ENCODE results near the gene MEIS3. TPM values are rescaled to one million over a fixed set of nuclear protein-coding genes. Genes with fewer than 3 reads are reported as not detected.

Gene MEIS3
- polyA plus RNA-seq, 3 donors: not detected

DNA sequence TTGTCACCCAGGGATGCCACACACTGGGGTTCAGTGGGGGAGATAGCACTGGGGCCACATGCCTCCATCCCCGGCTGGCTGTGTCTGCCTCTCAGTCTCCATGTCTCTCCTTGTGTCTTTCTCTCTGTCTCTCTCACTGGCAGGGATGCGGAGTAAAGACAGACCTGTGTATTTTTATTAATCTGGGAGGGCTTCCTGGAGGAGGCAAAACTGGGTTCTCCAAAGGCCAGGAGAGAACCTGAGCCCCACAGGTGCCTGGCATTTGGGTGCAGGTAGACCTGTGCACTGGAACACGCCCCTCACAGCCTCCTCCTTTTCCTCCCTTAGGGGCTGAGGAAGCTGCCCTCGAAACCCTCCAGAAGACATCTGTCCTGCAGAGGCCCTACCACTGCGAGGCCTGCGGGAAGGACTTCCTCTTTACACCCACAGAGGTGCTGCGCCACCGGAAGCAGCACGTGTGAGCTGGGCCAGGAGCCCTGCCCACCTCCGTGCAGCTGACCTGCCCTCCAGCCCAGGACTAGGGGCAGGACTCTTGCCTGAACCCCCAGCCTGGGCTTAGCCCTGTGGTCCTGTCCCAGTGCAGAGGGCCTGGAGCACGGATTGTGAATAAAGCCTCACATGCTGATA, 37.6 kb downstream of the MEIS3 start:
- Mint-ChIP-seq H3K36me3 (peaks cover 48 to 59% of the 10 kb centered on the region in 2 donors), H3K4me3 (no peak overlapping the region), H3K27ac (peak overlapping the region; percentile 85 to 99 (median 98)), H3K4me1 (peaks cover 50% of the 10 kb centered on the region), H3K9me3 (peaks cover 0 to 3% (median 0%) of the 10 kb centered on the region in 7 donors), H3K27me3 (ENCODE audit: low read depth in 3 of 3) (peaks cover 1 to 4% (median 2%) of the 10 kb centered on the region in 3 donors)
- H3K4me3 ChIP-seq (replicated peaks in 1 of 3; ENCODE audit: low read depth in 2 of 3, low read length in 3 of 3): no peak overlapping the region
- H4K20me1 ChIP-seq (ENCODE audit: insufficient read depth, low read length): no peaks in the 10 kb centered on the region
- peak; percentile 59 to 70 (median 69) for DNase-seq
- no peak overlapping the region for H3K4me2 ChIP-seq (replicated peaks; ENCODE audit: extremely low read depth, low read length, poor library complexity, severe bottlenecking)
- no peaks in the 10 kb centered on the region for H3K27me3 ChIP-seq (ENCODE audit: control insufficient read depth in 2 of 2, insufficient read depth in 2 of 2, low read length in 2 of 2)
- no peaks in the 10 kb centered on the region for H3K79me2 ChIP-seq (ENCODE audit: insufficient read depth, low read length)
- peaks cover 44 to 63% of the 10 kb centered on the region in 2 donors for H3K4me1 ChIP-seq (ENCODE audit: control insufficient read depth in 1 of 2, insufficient read depth in 2 of 2, low read length in 2 of 2)
- H3K9me3 ChIP-seq (replicated peaks in 1 of 2; ENCODE audit: control insufficient read depth in 1 of 2, insufficient read depth in 1 of 2, low read length in 2 of 2): no peaks in the 10 kb centered on the region
- H2AFZ ChIP-seq (ENCODE audit: insufficient read depth, low read depth, low read length, poor library complexity, severe bottlenecking): no peak overlapping the region
- H3K9ac ChIP-seq (ENCODE audit: insufficient read depth, low read length, poor library complexity, severe bottlenecking): no peak overlapping the region
- WGBS (ENCODE audit: insufficient coverage): 14% methylated on average over 10 of the region's 11 CpGs
- peaks cover 47 to 53% of the 10 kb centered on the region in 2 donors for H3K36me3 ChIP-seq (replicated peaks in 1 of 2; ENCODE audit: control insufficient read depth in 1 of 2, insufficient read depth in 2 of 2, low read length in 2 of 2)
- intact Hi-C loops (cut with micrococcal nuclease): no loop called here
- H3K27ac ChIP-seq (ENCODE audit: low read depth in 1 of 2, low read length in 2 of 2): peak overlapping the region; percentile 63 to 65
- TF ChIP-seq, protein P1, sequence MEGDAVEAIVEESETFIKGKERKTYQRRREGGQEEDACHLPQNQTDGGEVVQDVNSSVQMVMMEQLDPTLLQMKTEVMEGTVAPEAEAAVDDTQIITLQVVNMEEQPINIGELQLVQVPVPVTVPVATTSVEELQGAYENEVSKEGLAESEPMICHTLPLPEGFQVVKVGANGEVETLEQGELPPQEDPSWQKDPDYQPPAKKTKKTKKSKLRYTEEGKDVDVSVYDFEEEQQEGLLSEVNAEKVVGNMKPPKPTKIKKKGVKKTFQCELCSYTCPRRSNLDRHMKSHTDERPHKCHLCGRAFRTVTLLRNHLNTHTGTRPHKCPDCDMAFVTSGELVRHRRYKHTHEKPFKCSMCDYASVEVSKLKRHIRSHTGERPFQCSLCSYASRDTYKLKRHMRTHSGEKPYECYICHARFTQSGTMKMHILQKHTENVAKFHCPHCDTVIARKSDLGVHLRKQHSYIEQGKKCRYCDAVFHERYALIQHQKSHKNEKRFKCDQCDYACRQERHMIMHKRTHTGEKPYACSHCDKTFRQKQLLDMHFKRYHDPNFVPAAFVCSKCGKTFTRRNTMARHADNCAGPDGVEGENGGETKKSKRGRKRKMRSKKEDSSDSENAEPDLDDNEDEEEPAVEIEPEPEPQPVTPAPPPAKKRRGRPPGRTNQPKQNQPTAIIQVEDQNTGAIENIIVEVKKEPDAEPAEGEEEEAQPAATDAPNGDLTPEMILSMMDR (IDR thresholded peaks at IDR 0.05): no peak

DNA sequence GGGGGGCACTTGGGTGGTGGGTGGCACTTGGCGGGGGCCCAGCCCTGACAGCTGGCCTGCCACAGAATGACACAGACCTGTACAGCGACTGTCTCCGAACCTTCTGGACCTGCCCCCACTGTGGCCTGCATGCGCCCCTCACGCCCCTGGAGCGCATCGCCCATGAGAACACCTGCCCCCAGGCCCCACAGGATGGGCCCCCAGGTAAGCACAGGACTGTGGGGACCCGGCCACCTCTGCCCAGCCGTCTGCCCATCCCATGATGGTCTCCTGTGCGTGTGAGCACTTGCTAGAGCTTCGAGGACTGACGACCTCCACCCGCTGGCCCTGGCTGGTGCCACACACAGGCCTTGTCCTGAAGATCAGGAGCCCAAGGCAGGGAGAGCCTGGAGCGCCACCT, 38.2 kb downstream of the MEIS3 start:
- Histone ChIP-seq H3K4me2 (replicated peaks; ENCODE audit: extremely low read depth, low read length, poor library complexity, severe bottlenecking) (no peak overlapping the region), H3K4me1 (ENCODE audit: control insufficient read depth in 1 of 2, insufficient read depth in 2 of 2, low read length in 2 of 2) (peaks cover 46 to 65% of the 10 kb centered on the region in 2 donors), H4K20me1 (ENCODE audit: insufficient read depth, low read length) (no peaks in the 10 kb centered on the region), H3K36me3 (replicated peaks in 1 of 2; ENCODE audit: control insufficient read depth in 1 of 2, insufficient read depth in 2 of 2, low read length in 2 of 2) (peaks cover 54 to 59% of the 10 kb centered on the region in 2 donors), H2AFZ (ENCODE audit: insufficient read depth, low read depth, low read length, poor library complexity, severe bottlenecking) (no peak overlapping the region), H3K9me3 (replicated peaks in 1 of 2; ENCODE audit: control insufficient read depth in 1 of 2, insufficient read depth in 1 of 2, low read length in 2 of 2) (no peaks in the 10 kb centered on the region), H3K27me3 (ENCODE audit: control insufficient read depth in 2 of 2, insufficient read depth in 2 of 2, low read length in 2 of 2) (no peaks in the 10 kb centered on the region), H3K27ac (ENCODE audit: low read depth in 1 of 2, low read length in 2 of 2) (peak overlapping the region in 1 of 2 donors; percentile 65), H3K9ac (ENCODE audit: insufficient read depth, low read length, poor library complexity, severe bottlenecking) (no peak overlapping the region), H3K79me2 (ENCODE audit: insufficient read depth, low read length) (no peaks in the 10 kb centered on the region), H3K4me3 (replicated peaks in 1 of 3; ENCODE audit: low read depth in 2 of 3, low read length in 3 of 3) (no peak overlapping the region)
- Mint-ChIP-seq H3K27ac (peak overlapping the region; percentile 85 to 99 (median 98)), H3K4me3 (no peak overlapping the region), H3K4me1 (peaks cover 50% of the 10 kb centered on the region), H3K27me3 (ENCODE audit: low read depth in 3 of 3) (peaks cover 1 to 4% (median 2%) of the 10 kb centered on the region in 3 donors), H3K9me3 (peaks cover 0 to 3% (median 0%) of the 10 kb centered on the region in 7 donors), H3K36me3 (peaks cover 53 to 65% of the 10 kb centered on the region in 2 donors)
- DNase-seq: no peak
- TF ChIP-seq, protein P1 (IDR thresholded peaks at IDR 0.05): no peak
- WGBS (ENCODE audit: insufficient coverage): 93% methylated on average over 14 of the region's 14 CpGs
- intact Hi-C loops (cut with micrococcal nuclease): no loop called here
